Peyer's patch (tissue), 4 donors: Measurements from ENCODE around the gene HMCN1. TPM values are rescaled to one million over a fixed set of nuclear protein-coding genes. Genes with fewer than 3 reads are reported as not detected.

Source experiments
- DNase-seq, 3 donors: peaks; one replicate each; pipeline ENCODE4 v3.0.0-alpha.2; 2017 to 2019
- H3K27ac ChIP-seq, 4 donors: fragments of 200-600 bp; sonication (generic); one replicate each; pipeline ENCODE4 v1.5.1; 2016 to 2019
- H3K27me3 ChIP-seq, 2 donors: fragments of 200-600 bp; sonication (generic); one replicate each; pipeline ENCODE4 v1.5.1; 2019
- H3K36me3 ChIP-seq, 3 donors: fragments of 200-600 bp; sonication (generic); one replicate each; pipeline ENCODE4 v1.5.1; 2016 to 2019
- H3K4me1 ChIP-seq, 4 donors: fragments of 200-600 bp; sonication (generic); one replicate each; pipeline ENCODE4 v1.5.1; 2016 to 2019
- H3K4me3 ChIP-seq, 4 donors: fragments of 200-600 bp; sonication (generic); 1 replicate in 3 of 4; 2 replicates in 1 of 4; pipeline ENCODE4 v1.5.1; 2016 to 2019; ENCODE audit warnings: mild to moderate bottlenecking in 1 of 4
- H3K9me3 ChIP-seq, 4 donors: fragments of 200-600 bp; sonication (generic); one replicate each; pipeline ENCODE4 v1.5.1; 2016 to 2019; ENCODE audit warnings: mild to moderate bottlenecking in 1 of 4
- CTCF ChIP-seq, 6 experiments: fragments of 450-650 bp in 4 of 6; fragments of 200-600 bp in 2 of 6; sonication (generic) in 1 of 6; IDR thresholded peaks; one replicate each; pipeline ENCODE4 v1.5.1; 2017 to 2019; ENCODE audit warnings: antibody characterized with exemption in 6 of 6, mild to moderate bottlenecking in 3 of 6, moderate library complexity in 1 of 6
- POLR2A ChIP-seq, 2 donors: fragments of 450-650 bp; IDR thresholded peaks; one replicate each; pipeline ENCODE4 v1.5.1; 2017; ENCODE audit warnings: antibody characterized with exemption in 2 of 2, mild to moderate bottlenecking in 2 of 2, moderate library complexity in 2 of 2
- total RNA-seq, 4 donors: library from RNA; depleted of rRNA; stranded (reverse); fragments of >200 nt; gene quantifications; one replicate each; pipeline ENCODE4 v1.1.0, GENCODE V29; 2016

The HMCN1 gene
- total RNA-seq, 4 donors from 2014 or later, result 1.5 to 18.2 (median 7.1) TPM

DNA sequence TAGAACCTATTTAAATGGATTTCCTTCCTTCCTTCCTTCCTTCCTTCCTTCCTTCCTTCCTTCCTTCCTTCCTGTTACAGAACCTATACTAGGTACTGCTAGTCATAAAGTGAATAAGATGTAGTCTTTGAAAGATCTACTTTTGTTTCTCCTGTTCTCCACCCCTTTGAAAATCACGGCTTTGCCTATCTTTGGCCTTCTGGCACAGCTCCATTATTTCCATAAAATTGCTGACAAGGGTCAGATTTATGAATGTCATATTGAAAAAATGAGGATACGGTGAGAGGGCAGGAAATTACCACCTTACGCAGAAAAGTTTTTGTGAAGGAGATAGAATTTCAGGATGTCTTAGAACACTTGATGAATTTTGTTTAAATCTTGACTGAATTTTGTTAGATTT, 18.1 kb upstream of the HMCN1 start:
- Histone ChIP-seq H3K9me3 (no peaks in the 10 kb centered on the region), H3K27ac (no peak overlapping the region), H3K27me3 (no peaks in the 10 kb centered on the region), H3K36me3 (no peaks in the 10 kb centered on the region), H3K4me1 (no peaks in the 10 kb centered on the region), H3K4me3 (no peak overlapping the region)
- DNase-seq, result no peak
- TF ChIP-seq POLR2A (IDR thresholded peaks at IDR 0.05), result no peak
- no peak for TF ChIP-seq CTCF (IDR thresholded peaks at IDR 0.05)

GRCh38 chr1:185719021-185719420, 15.2 kb upstream of the HMCN1 start:
- TF ChIP-seq POLR2A (IDR thresholded peaks at IDR 0.05), result no peak
- no peak for TF ChIP-seq CTCF (IDR thresholded peaks at IDR 0.05)
- H3K4me3 ChIP-seq, result no peak overlapping the region
- H3K9me3 ChIP-seq, result no peaks in the 10 kb centered on the region
- no peak overlapping the region for H3K27ac ChIP-seq
- DNase-seq, result no peak
- no peaks in the 10 kb centered on the region for H3K27me3 ChIP-seq
- H3K4me1 ChIP-seq, result no peaks in the 10 kb centered on the region
- no peaks in the 10 kb centered on the region for H3K36me3 ChIP-seq

DNA sequence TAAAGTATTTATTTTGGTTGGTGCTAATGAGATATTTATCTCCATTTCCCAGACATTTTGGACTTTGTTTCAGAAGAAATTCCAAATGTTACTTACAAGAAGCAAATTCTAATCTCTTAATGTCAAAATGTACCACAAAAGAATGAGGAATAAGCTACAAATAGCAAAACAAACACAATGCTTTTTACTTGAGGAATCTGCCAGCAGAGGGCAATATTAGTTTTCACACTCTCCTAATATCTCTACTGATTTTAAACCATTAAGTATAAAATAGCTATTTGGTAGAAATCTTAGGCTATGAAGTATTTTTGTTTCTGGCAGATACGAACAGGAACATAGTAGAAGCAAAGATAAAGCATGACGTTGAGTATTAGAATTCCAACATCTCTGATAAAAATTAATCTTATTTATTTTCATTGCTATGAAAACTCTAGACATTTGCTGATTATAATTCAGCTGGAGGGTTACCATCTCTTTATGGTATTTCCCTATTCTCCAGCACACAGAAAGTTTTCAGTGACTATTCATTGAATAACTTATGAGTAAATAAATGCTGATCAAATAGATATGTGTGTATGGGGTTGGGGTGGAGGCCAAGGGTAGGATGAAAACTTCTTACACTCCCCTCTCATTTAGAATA, 13.4 kb upstream of the HMCN1 start:
- peak in 4 of 6 experiments; percentile 40 to 44 (median 41) for TF ChIP-seq CTCF (IDR thresholded peaks at IDR 0.05)
- no peak for TF ChIP-seq POLR2A (IDR thresholded peaks at IDR 0.05)
- no peaks in the 10 kb centered on the region for H3K9me3 ChIP-seq
- no peaks in the 10 kb centered on the region for H3K4me1 ChIP-seq
- H3K4me3 ChIP-seq, result no peak overlapping the region
- H3K27ac ChIP-seq, result no peak overlapping the region
- H3K36me3 ChIP-seq, result no peaks in the 10 kb centered on the region
- H3K27me3 ChIP-seq, result no peaks in the 10 kb centered on the region
- DNase-seq, result no peak

DNA sequence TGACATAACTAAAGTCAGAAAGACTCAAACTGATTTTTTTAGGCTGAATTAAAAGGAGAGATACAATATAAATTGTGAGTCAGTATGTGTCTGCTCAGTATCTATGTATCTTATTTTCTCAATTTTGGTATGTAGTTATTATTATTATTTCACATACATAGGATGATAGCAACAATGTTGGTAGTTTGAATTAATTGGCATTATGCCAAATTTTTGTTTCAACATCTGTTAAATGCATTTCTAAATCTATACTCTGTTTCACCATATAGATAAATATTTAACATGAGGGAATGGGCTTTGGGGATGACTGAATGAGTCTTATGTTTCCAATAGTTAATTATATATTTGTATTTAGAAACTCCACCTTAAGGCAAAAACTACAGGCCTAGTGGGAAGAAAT, 12.6 kb upstream of the HMCN1 start:
- no peak for DNase-seq

DNA sequence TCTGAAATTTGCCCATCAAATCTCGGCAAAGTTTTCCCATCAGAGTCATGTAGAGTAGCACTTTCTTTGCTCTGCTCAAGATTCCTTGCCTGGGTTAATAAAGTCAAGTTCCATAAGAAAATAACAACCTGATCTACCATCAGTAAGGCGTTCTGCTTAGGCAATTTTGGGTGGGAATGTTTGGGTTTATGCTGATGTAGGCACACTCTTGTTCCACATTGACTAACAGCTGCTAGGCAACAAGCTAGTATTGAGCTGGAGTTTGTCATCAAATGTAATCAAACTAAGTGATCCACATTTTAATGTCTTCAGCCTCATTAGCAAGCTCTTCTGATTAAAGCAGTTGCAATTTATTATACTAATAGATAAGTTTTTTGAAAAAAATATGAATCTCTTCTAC, 12.1 kb upstream of the HMCN1 start:
- Histone ChIP-seq H3K4me3 (no peak overlapping the region), H3K4me1 (no peaks in the 10 kb centered on the region), H3K27ac (no peak overlapping the region), H3K9me3 (no peaks in the 10 kb centered on the region), H3K36me3 (no peaks in the 10 kb centered on the region), H3K27me3 (no peaks in the 10 kb centered on the region)
- no peak for DNase-seq
- TF ChIP-seq CTCF (IDR thresholded peaks at IDR 0.05) (no peak), POLR2A (IDR thresholded peaks at IDR 0.05) (no peak)

More for the DNA sequence above, 12.6 kb upstream of the HMCN1 start:
- no peaks in the 10 kb centered on the region for H3K9me3 ChIP-seq
- no peak overlapping the region for H3K4me3 ChIP-seq
- no peaks in the 10 kb centered on the region for H3K27me3 ChIP-seq
- H3K27ac ChIP-seq, result no peak overlapping the region
- no peaks in the 10 kb centered on the region for H3K4me1 ChIP-seq
- no peaks in the 10 kb centered on the region for H3K36me3 ChIP-seq
- TF ChIP-seq CTCF (IDR thresholded peaks at IDR 0.05) (no peak), POLR2A (IDR thresholded peaks at IDR 0.05) (no peak)

DNA sequence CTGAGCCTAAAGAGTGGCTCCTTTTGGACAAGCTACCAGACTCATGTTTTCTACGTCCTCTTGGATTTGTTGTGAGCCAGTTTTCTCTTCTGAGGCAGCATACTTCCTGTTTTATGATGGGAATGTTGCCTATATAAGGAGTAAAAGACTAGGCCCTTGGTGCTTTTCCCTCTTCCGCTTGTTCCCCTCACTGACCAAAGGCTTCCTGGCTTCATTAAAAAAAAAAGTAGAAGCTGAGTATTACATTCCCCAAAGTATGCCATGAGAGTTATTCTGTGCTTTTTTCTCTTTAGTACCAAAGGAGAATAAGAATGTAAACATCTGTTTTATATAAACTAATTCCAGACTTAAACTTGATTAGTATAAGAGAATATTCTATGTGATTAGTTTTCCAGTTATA, 6.5 kb upstream of the HMCN1 start:
- no peak for DNase-seq
- no peak overlapping the region for H3K4me3 ChIP-seq
- no peaks in the 10 kb centered on the region for H3K27me3 ChIP-seq
- TF ChIP-seq POLR2A (IDR thresholded peaks at IDR 0.05), result no peak
- no peak for TF ChIP-seq CTCF (IDR thresholded peaks at IDR 0.05)
- no peaks in the 10 kb centered on the region for H3K9me3 ChIP-seq
- no peaks in the 10 kb centered on the region for H3K36me3 ChIP-seq
- no peak overlapping the region for H3K27ac ChIP-seq
- no peaks in the 10 kb centered on the region for H3K4me1 ChIP-seq
